Stimulated activated CD4-positive, alpha-beta T cell treated with anti-CD3 and anti-CD28 coated beads, Interleukin-15, amount 100 ng/mL, for 1 hour (primary cell): ENCODE data around the gene B9D1.

Experiments
- DNase-seq, 2 donors: peaks; one replicate each; pipeline ENCODE4 v3.0.0-alpha.2; 2020; ENCODE audit warnings: low read depth in 1 of 2, low spot score in 1 of 2

The B9D1 gene

GRCh38 chr17:19304751-19305150 lies 57.8 kb downstream of the B9D1 start:
- no peak for DNase-seq

- DNase-seq, result no peak
These were observed 58.3 kb downstream of the B9D1 start for GRCh38 chr17:19304209-19304608.

- no peak for DNase-seq
These were observed 59.2 kb downstream of the B9D1 start for GRCh38 chr17:19303367-19303776.

- DNase-seq, result no peak
These were observed 59.7 kb downstream of the B9D1 start for GRCh38 chr17:19302791-19303331.

- DNase-seq, result no peak
These were observed 60.5 kb downstream of the B9D1 start for GRCh38 chr17:19301973-19302372.

GRCh38 chr17:19301274-19301951 lies 61.1 kb downstream of the B9D1 start:
- no peak for DNase-seq

GRCh38 chr17:19299866-19300265 lies 62.7 kb downstream of the B9D1 start:
- no peak for DNase-seq

GRCh38 chr17:19299214-19299747 lies 63.2 kb downstream of the B9D1 start:
- no peak for DNase-seq

GRCh38 chr17:19298569-19299213 lies 63.8 kb downstream of the B9D1 start:
- DNase-seq, result no peak

- DNase-seq, result no peak
These were observed 65.4 kb downstream of the B9D1 start for GRCh38 chr17:19296786-19297778.

GRCh38 chr17:19295473-19296135 lies 66.9 kb downstream of the B9D1 start:
- DNase-seq, result no peak

- no peak for DNase-seq
These were observed 68.1 kb downstream of the B9D1 start for GRCh38 chr17:19294443-19294842.
